GM19372 (cell line): ENCODE results near the gene DNAJB4.
"Not testable (repeated sequence)": the region's sequence is repeated elsewhere in the genome, so short reads cannot be mapped to it uniquely, and the experiment has no call there.

Experiments used
- ATAC-seq: cut with Tn5 transposase; IDR thresholded peaks from one replicate; pipeline ENCODE4 v1.9.1; 2021; ENCODE audit warnings: mild to moderate bottlenecking, low read depth, moderate library complexity; ENCODE audit not compliant: unreplicated experiment

Gene DNAJB4

DNA sequence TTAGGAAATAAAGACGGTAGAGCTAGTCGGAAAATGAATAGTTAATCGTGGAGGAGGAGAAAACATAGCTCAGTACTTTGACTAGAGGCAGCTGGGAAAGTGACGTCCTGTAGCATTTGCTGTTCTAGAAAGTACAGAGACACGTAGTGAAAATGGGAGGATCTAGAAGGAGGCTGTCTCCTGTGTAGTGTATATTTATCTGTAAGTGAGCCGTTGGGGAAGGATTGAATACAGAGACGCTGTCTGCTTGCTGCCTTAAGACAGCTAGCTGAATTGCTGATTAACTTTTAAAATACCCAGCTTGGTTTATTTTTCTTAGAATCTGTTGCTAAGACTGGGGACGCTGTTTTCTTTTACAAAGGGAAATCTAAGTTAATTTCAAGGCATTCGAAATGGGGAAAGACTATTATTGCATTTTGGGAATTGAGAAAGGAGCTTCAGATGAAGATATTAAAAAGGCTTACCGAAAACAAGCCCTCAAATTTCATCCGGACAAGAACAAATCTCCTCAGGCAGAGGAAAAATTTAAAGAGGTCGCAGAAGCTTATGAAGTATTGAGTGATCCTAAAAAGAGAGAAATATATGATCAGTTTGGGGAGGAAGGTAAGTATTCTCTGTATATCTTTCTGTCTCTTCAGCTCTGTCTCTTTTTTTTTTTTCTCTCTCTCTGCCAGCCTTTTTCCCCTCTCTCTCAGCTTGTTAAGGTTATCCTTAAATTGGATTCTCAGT is at the start of gene DNAJB4:
Gene DNAJB4, plus strand, starts transcription at position 221 of the 729 bp plus-strand sequence. Its CDS starts 172 bp downstream, at position 393.
- ATAC-seq: peak; percentile 97

DNA sequence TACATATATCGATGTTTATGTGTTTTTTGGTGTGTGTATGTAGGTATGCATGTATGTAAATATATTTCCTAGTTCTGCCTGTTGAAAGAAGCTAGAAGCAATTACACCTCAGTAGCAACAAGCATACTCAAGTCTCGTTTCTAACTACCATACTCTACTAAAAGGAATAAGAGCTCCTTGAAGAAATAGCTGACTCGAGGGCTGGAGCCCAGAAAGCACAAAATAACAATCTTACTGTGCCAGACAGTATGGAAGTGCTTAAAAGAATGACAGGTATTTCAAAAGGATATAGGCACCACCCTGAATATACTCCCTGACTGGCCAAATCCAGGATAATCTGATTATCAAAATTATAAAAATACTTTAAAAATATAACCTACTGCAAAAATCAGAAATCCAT is 49.0 kb upstream of the DNAJB4 start:
- ATAC-seq: no peak

DNA sequence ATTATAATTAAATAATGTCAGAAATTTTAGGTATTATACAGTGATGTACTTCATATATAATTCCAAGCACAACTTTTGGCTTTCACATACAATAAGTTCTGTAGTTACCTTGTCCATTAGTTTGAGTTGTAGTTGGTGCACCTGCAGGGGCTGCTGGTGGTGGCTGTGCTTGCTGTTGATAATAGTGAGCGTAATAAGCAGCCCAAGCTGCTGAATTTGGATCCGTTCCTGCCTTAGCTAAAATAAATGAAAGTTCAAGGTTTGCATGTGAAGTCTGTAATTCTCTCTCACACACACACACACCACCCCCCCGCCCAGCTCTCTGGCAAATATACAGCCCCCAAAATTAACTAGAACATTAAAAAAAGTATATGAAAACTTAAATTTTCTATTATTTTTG is 48.3 kb upstream of the DNAJB4 start:
- no peak for ATAC-seq

GRCh38 chr1:77958391-77958790 is 46.3 kb upstream of the DNAJB4 start:
- no peak for ATAC-seq

GRCh38 chr1:77958850-77959249 is 45.9 kb upstream of the DNAJB4 start:
- ATAC-seq: no peak

- no peak for ATAC-seq
These were observed 43.3 kb upstream of the DNAJB4 start for GRCh38 chr1:77961392-77961791.

DNA sequence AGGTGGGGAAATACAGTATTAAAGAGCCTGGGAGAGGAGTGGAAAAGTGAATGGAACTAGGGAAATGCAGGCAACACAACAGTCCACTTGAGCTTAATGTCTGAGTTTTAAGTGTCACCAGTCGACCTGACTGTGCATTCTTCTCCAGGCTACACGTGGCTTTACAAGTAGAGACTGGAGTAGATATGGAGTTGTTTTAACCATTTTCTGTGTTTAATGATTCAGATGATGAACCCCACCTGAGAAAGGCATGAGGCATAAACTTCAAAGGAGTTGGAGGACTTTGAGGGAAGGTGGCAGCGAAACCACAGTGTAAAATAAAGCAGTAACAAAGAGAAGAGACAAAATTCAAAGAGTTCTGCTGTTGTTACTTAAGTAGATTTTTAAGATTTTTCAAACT is 38.4 kb upstream of the DNAJB4 start:
- no peak for ATAC-seq

DNA sequence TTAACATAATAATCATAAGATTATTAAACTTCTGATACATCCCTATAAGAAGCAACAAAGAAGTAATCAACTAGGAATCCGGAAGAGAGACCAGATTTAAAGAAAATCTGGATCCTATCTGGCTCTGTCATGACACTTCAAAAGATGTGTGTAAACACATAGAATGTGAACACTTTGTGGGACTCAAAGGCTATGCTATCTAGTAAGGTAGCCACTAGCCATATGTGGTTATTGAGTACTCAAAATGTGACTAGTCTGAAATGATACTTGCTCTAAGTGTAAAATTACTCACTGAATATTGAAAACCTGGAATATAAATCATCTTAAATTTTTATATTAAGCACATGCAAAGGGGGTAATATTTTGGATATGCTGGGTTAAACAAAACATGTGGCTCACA is 34.5 kb upstream of the DNAJB4 start:
- ATAC-seq: no peak

DNA sequence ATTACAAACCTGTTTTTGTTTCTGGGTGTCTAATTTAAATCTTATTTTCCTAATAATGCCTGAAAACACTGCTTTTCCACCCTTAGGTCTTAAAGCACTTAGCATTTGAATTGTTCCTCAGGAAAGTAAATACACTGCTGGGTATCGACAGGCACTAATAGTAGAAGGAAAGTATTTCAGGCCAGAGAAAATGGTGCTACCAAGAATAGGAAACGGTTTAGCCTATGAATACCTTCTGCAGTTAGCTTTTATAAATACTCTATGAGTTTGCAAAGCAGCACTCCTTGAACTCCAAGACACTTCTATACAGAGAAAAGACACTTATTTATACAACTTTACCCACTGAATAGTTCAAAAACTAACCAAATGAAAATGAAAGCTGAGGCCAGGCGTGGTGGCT is 32.7 kb upstream of the DNAJB4 start:
- no peak for ATAC-seq

DNA sequence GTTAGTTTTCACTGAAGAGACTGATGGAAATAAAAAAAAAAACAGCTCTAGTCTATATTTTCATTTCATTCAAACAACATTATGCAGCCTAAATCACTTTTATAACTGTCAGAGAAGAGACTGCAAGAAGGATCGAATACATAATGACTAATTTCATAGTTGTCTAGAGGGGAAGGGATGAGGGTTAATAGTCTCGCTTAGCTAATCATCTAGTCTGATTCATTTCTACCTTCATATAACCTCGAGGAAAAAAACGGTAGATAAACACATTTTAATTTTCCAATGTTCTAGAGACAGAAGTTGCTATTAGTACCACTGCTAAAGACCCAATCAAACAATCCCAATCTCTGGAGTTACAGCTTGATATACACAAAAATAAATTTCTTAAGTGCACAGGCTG is 29.4 kb upstream of the DNAJB4 start:
- ATAC-seq: no peak

DNA sequence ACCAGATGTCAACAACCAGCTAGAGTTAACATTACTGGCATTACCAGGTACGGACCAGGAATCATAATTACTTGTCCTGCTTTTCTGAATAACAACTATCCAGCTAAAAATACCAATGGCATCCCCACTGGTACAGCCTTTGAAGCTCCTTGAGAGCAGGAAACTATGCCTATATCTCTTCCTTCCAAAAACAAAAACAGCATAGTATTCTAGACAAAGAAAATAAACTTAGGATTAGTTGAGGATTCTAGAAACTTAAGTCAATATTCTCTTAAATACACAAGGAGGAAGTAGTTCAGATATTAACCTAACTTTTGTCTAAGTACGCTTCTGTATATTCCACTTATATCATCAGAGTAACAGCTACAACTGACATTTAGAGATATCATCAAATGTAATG is 28.8 kb upstream of the DNAJB4 start:
- ATAC-seq: no peak

- ATAC-seq: no peak
These were observed 28.2 kb upstream of the DNAJB4 start for GRCh38 chr1:77976433-77977076.

DNA sequence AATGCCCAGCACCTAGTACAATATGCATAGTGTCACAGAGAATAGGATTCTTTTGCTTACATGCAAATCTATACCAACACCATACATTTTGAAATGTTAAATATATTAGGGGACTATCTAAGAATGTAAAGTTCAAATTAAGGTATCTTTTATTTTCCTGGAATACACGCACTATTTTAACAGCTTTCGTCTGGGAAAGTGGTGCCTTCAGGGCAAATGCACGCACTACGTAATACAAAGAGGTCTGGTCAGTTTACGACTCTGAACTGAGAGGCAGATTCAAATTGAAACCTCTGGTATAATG is 26.8 kb upstream of the DNAJB4 start:
- ATAC-seq: no peak

DNA sequence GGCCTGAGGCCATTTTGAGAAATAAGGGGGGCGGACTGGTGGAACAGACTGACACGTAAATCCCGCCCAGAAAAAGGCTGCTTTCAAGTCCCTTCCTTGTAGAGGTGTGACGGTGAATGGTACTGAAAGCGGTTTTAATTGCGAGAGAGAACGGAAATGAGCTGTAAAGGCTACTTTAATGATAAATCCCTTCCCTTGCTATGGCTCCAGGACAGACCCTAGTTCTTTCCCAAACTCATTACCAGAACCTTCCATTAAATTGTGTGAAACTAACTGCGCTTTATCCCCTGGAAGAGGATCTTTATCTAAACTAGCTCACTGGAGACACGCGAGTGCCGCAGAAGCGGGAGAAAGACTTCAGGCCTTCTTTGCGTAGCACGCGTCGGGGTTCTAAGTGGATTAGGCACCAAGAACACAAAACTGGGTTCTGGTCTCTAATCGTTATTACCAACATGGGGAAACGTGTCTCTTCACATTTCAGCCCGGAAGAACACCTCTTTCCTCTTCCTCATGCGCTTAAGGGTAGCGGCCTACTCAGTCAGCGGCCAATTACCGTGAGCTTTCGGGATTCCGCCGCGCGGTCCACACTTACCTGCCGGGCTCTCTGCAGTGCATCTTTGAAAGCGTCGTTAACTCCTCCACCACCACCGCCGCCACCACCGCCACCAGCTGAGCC is 26.3 kb upstream of the DNAJB4 start:
- ATAC-seq: peak; percentile 63

DNA sequence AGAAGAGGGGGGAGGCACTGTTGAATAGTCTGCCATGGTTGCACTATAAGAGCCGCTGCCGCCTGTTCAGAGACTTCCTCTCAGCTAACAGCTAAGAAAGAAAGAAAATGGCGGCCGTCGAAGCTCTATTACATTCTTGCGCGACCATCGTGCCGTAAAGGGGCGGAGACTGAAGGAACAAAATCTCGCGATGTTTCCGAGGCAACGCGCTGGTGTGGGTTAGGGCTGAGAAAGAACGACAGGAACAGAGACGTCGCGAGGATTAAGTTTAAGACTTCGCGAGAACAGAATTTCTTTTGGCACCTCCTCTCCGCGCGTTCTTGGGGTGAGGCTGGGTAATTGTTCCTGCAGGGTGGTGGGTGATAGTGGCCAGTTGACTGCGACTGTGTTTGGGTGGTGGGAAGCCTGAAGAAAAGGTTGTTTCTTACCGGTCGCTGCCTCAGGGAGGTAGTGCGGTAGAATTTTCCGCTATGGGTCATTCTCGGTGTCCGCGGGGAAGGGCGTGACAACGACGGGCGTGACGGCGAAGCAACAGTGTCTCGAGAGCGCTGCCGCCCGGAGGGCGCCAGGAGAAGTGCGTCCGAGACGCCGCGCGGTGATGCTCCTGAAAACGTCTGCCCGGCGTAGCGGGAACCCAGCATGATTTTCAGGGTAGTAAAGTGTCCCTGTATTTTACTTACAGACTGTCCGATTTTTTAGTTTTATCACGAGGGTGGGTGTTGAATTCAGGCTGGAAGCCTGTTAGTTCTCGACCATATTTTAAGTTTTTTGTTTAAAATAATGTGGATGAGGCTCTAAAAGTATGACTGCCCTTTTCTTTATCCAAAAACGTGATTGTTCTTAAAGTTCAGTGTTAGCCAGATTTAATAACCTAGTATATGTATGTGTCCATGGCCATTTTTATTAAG is 25.5 kb upstream of the DNAJB4 start, which contains the start of gene FUBP1:
Gene FUBP1, minus strand, starts transcription at position 104 of the 908 bp plus-strand sequence. Its CDS starts 68 bp downstream, at position 36.
- peak; percentile 73 for ATAC-seq

DNA sequence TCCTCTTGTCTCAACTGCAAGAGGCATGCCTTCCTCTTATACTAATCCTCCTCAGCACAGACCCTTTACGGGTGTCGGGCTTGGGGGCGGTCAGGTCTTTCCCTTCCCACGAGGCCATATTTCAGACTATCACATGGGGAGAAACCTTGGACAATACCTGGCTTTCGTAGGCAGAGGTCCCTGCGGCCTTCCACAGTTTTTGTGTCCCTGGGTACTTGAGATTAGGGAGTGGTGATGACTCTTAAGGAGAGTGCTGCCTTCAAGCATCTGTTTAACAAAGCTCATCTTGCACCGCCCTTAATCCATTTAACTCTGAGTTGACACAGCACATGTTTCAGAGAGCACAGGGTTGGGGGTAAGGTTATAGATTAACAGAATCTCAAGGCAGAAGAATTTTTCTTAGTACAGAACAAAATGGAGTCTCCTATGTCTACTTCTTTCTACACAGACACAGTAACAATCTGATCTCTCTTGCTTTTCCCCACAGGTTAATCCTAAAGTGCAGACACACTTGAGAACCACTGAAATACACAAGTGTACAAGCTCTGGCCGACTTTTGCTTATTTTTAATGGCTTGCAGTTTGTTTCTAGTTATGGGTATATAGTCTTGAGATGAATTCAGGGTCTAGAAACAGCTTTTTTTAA is 21.3 kb upstream of the DNAJB4 start:
- ATAC-seq: not testable (repeated sequence)

DNA sequence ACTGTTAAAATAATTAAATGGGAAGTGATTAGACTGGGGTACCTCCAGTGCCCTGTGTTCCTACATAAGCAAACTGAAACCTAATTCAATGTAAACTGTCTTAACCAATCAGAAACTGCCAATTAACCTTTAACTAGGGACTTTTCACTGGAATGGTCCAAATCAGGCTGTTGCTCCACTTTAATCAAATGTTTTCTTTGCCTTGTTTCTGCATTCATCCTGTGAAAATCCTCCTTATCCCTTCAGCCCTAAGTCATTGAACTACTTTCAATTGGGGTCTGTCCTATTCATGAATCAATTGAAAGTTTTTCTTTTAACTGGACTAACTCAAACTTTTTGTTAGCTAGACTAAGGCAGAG is 20.8 kb upstream of the DNAJB4 start:
- ATAC-seq: no peak

DNA sequence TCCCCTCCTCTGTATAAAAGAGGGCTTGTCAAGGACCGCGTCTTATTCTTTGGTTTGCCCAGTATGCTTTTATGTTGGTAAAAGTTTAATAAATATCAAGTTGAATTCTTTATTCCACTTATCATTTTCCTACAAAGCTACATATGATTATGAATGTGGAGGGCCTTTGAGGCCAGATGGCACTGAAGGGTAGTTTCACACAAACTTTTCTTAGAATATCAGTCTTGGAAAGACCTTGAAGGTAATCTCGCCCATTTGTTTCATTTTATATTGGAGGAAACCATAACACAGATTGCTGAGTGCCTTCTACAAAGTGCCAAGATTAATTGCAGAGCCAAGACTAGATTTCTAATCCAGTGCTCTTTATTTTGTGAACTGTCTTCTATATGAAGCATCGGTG is 20.1 kb upstream of the DNAJB4 start:
- ATAC-seq: no peak

- no peak for ATAC-seq
These were observed 17.9 kb upstream of the DNAJB4 start for GRCh38 chr1:77986810-77987209.

DNA sequence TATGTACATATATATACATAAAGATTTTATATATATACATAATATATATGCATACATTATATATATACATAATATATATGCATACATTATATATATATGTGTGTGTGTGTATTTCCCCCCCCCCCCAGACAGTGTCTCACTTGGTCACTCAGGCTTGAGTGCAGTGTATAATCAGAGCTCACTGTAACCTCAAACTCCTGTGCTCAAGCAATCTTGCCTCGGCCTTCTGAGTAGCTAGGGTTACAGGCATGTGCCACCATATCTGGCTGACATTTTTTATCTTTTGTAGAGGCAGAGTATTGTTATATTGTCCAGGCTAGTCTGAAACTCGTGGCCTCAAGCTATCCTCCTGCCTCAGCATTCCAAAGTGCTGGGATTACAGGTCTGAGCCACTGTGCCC is 16.8 kb upstream of the DNAJB4 start:
- no peak for ATAC-seq
